Thoracic aorta (tissue), 2 donors: ENCODE measurements around the gene IL21R. TPM values are rescaled to one million over a fixed set of nuclear protein-coding genes. Genes with fewer than 3 reads are reported as not detected.
"Not testable (repeated sequence)": the region's sequence is repeated elsewhere in the genome, so short reads cannot be mapped to it uniquely, and the experiment has no call there.

Source experiments
- ATAC-seq: fragments of 150-250 bp; one replicate; pipeline ENCODE4 v1.8.0; 2017; ENCODE audit warnings: low read depth; ENCODE audit not compliant: insufficient number of reproducible peaks, low FRiP score
- DNase-seq: peaks from one replicate; pipeline ENCODE4 v3.0.0-alpha.2; 2020; ENCODE audit warnings: low spot score
- H3K27ac ChIP-seq, 2 donors: fragments of 200-600 bp; sonication (generic); 1 replicate in 1 of 2; 2 replicates in 1 of 2; pipeline ENCODE4 v1.5.1; 2016; ENCODE audit warnings: mild to moderate bottlenecking in 2 of 2, moderate library complexity in 2 of 2
- H3K27me3 ChIP-seq: fragments of 200-600 bp; sonication (generic); replicated peaks from 2 replicates; pipeline ENCODE4 v1.6.0; 2016; ENCODE audit warnings: mild to moderate bottlenecking; ENCODE audit not compliant: insufficient read depth
- H3K36me3 ChIP-seq: fragments of 200-600 bp; sonication (generic); one replicate; pipeline ENCODE4 v1.5.1; 2016
- H3K4me1 ChIP-seq, 2 donors: fragments of 200-600 bp; sonication (generic); 1 replicate in 1 of 2; 2 replicates in 1 of 2; pipeline versions ENCODE4 v1.5.1 to v1.6.0; 2016; ENCODE audit warnings: low read depth in 2 of 2, mild to moderate bottlenecking in 1 of 2; ENCODE audit not compliant: control insufficient read depth in 1 of 2
- H3K4me3 ChIP-seq: fragments of 200-600 bp; sonication (generic); 2 replicates; pipeline ENCODE4 v1.5.1; 2016; ENCODE audit warnings: mild to moderate bottlenecking
- H3K9me3 ChIP-seq: fragments of 200-600 bp; sonication (generic); 2 replicates; pipeline ENCODE4 v1.5.1; 2016
- CTCF ChIP-seq: fragments of 200-600 bp; sonication (generic); IDR thresholded peaks from one replicate; pipeline ENCODE4 v1.5.1; 2019; ENCODE audit warnings: antibody characterized with exemption
- total RNA-seq, 2 donors: library from RNA; depleted of rRNA; stranded (reverse); fragments of >200 nt; gene quantifications; one replicate each; pipeline versions ENCODE4 v1.1.0 to v1.2.3, GENCODE V29; 2016

IL21R gene
- total RNA-seq, 2 donors from 2014 or later = 0.14 to 1.8 TPM

GRCh38 chr16:27387724-27388123, 14.2 kb upstream of the IL21R start:
- Histone ChIP-seq H3K4me3 (no peak overlapping the region), H3K36me3 (no peaks in the 10 kb centered on the region), H3K27me3 (no peaks in the 10 kb centered on the region), H3K27ac (no peak overlapping the region), H3K4me1 (no peaks in the 10 kb centered on the region), H3K9me3 (peaks cover 3% of the 10 kb centered on the region)
- DNase-seq = no peak
- no peak for ATAC-seq
- TF ChIP-seq CTCF = no peak

DNA sequence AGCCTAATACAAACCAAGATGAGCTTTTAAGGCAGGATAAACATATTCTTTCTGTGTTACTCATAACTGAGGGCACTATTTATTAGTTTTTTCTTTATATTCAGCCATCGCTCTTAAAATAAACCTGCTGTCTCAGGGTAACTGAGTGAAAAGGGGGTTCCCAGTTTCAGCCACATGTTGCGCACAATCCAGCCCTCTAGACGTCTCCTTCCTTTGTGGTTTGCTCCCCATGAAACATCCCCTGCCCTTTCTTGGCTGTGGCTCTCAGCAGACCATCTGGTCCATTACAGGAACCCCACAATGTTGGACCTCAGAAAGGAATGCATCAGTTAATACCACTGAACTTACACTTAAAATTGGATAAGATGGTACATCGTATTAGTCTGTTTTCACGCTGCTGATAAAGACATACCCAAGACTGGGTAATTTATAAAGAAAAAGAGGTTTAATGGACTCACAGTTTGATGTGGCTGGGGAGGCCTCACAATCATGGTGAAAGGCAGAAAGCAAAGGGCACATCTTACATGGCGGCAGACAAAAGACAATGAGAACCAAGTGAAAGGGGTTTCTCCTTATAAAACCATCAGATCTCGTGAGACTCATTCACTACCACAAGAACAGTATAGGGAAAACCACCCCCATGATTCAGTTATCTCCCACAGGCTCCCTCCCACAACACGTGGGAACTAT, 12.6 kb upstream of the IL21R start:
- DNase-seq = no peak
- Histone ChIP-seq H3K36me3 (no peaks in the 10 kb centered on the region), H3K4me1 (no peaks in the 10 kb centered on the region), H3K27me3 (no peaks in the 10 kb centered on the region), H3K27ac (no peak overlapping the region), H3K9me3 (peaks cover 3% of the 10 kb centered on the region), H3K4me3 (no peak overlapping the region)
- no peak for ATAC-seq
- no peak for TF ChIP-seq CTCF

DNA sequence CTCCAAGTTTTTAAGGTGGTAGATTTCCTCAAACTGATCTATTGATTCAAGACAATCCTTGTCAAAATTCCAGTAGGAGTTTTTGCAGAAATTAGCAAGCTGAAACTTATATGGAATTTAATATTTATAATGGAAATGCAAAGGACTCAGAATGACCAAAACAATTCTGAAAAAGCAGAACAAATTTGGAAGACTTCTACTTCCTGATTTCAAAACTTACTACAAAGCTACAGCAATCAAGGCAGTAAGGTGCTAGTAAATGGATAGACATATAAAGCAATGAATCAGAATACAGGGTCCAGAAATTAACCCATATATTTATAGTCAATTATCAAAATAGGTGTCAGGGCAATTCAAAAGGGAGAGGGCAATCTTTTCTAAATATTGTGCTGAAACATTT, 11.8 kb upstream of the IL21R start:
- no peak for ATAC-seq
- no peak overlapping the region for H3K4me3 ChIP-seq
- no peak overlapping the region for H3K27ac ChIP-seq
- peaks cover 3% of the 10 kb centered on the region for H3K9me3 ChIP-seq
- H3K27me3 ChIP-seq = no peaks in the 10 kb centered on the region
- no peaks in the 10 kb centered on the region for H3K36me3 ChIP-seq
- no peaks in the 10 kb centered on the region for H3K4me1 ChIP-seq
- DNase-seq = no peak
- TF ChIP-seq CTCF = no peak

- no peak overlapping the region for H3K4me3 ChIP-seq
- H3K36me3 ChIP-seq = no peaks in the 10 kb centered on the region
- TF ChIP-seq CTCF = no peak
- DNase-seq (no peak), ATAC-seq (no peak)
- no peaks in the 10 kb centered on the region for H3K27me3 ChIP-seq
- H3K9me3 ChIP-seq = peaks cover 3% of the 10 kb centered on the region
- H3K4me1 ChIP-seq = no peaks in the 10 kb centered on the region
- no peak overlapping the region for H3K27ac ChIP-seq
These were observed 9.3 kb upstream of the IL21R start for GRCh38 chr16:27392671-27393070.

DNA sequence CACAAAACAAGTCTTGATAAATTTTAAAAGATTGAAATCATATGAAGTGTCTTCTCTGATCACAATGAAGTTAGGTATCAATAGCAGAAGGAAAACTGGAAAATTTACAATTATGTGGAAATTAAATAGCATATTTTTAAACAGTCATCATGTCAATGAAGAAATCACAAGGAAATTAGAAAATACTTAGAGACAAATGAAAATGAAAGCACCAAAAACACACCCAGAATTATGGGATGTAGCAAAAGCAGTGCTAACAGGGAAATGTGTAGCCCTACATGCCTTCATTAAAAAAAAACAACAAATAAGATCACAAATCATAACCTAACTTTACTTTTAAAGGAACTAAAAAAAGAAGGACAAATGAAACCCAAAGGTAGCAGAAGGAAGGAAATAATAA, 7.5 kb upstream of the IL21R start:
- H3K4me1 ChIP-seq = no peaks in the 10 kb centered on the region
- H3K27ac ChIP-seq = no peak overlapping the region
- no peaks in the 10 kb centered on the region for H3K27me3 ChIP-seq
- H3K4me3 ChIP-seq = no peak overlapping the region
- no peak for ATAC-seq
- no peaks in the 10 kb centered on the region for H3K36me3 ChIP-seq
- peaks cover 3% of the 10 kb centered on the region for H3K9me3 ChIP-seq
- TF ChIP-seq CTCF = no peak
- DNase-seq = no peak

- not testable (repeated sequence) for ATAC-seq, H3K9me3 ChIP-seq, H3K27me3 ChIP-seq, H3K36me3 ChIP-seq, H3K4me3 ChIP-seq, DNase-seq, H3K27ac ChIP-seq
- peaks cover 11 to 20% of the 10 kb centered on the region in 2 donors for H3K4me1 ChIP-seq
These were observed 3.6 kb upstream of the IL21R start for GRCh38 chr16:27398341-27398893.
